Measurements from ENCODE around the gene COL5A1. TPM values are rescaled to one million over a fixed set of nuclear protein-coding genes. Genes with fewer than 3 reads are reported as not detected.

Gene COL5A1
- total RNA-seq, 2 experiments from 2014 or later: 0.09 to 0.16 TPM

GRCh38 chr9:134793288-134794188 lies 151.9 kb downstream of the COL5A1 start:
- Mint-ChIP-seq H3K4me3 (no peak overlapping the region), H3K27me3 (peaks cover 3% of the 10 kb centered on the region), H3K9me3 (ENCODE audit: low read depth) (no peaks in the 10 kb centered on the region), H3K4me1 (no peaks in the 10 kb centered on the region), H3K36me3 (no peaks in the 10 kb centered on the region), H3K27ac (no peak overlapping the region)
- ATAC-seq (no peak), DNase-seq (no peak)
- CTCF ChIA-PET: no interaction called here

GRCh38 chr9:134794663-134795370 lies 153.2 kb downstream of the COL5A1 start:
- Mint-ChIP-seq H3K36me3 (no peaks in the 10 kb centered on the region), H3K9me3 (ENCODE audit: low read depth) (no peaks in the 10 kb centered on the region), H3K27me3 (peaks cover 3% of the 10 kb centered on the region), H3K4me1 (no peaks in the 10 kb centered on the region), H3K27ac (no peak overlapping the region), H3K4me3 (no peak overlapping the region)
- DNase-seq (no peak), ATAC-seq (no peak)
- CTCF ChIA-PET: interaction anchor here (0.6 to 0.8 kb wide), 2 partner anchors 618 to 659 kb away, joined by 3 read pairs; partner anchors contain the start of gene WDR5

- Mint-ChIP-seq H3K36me3 (no peaks in the 10 kb centered on the region), H3K4me3 (no peak overlapping the region), H3K9me3 (ENCODE audit: low read depth) (no peaks in the 10 kb centered on the region), H3K4me1 (no peaks in the 10 kb centered on the region), H3K27ac (no peak overlapping the region), H3K27me3 (peaks cover 3% of the 10 kb centered on the region)
- DNase-seq (no peak), ATAC-seq (no peak)
- CTCF ChIA-PET: no interaction called here
Observed at GRCh38 chr9:134795446-134795845, 153.8 kb downstream of the COL5A1 start.

- CTCF ChIA-PET: no interaction called here
- no peaks in the 10 kb centered on the region for H3K9me3 Mint-ChIP-seq (ENCODE audit: low read depth)
Observed at GRCh38 chr9:134796882-134797281, 155.3 kb downstream of the COL5A1 start.

GRCh38 chr9:134800791-134801339 lies 159.3 kb downstream of the COL5A1 start:
- DNase-seq (no peak), ATAC-seq (no peak)
- no peaks in the 10 kb centered on the region for H3K27me3 Mint-ChIP-seq
- H3K36me3 Mint-ChIP-seq: no peaks in the 10 kb centered on the region
- H3K27ac Mint-ChIP-seq: no peak overlapping the region
- H3K4me1 Mint-ChIP-seq: no peaks in the 10 kb centered on the region
- CTCF ChIA-PET: no interaction called here
- no peaks in the 10 kb centered on the region for H3K9me3 Mint-ChIP-seq (ENCODE audit: low read depth)
- no peak overlapping the region for H3K4me3 Mint-ChIP-seq

More at GRCh38 chr9:134796882-134797281, 155.3 kb downstream of the COL5A1 start:
- Mint-ChIP-seq H3K36me3 (no peaks in the 10 kb centered on the region), H3K27me3 (peaks cover 3% of the 10 kb centered on the region), H3K4me3 (no peak overlapping the region), H3K27ac (no peak overlapping the region), H3K4me1 (no peaks in the 10 kb centered on the region)
- DNase-seq: no peak
- ATAC-seq: no peak

- ATAC-seq: no peak
- H3K4me1 Mint-ChIP-seq: no peaks in the 10 kb centered on the region
Observed at GRCh38 chr9:134802216-134802795, 160.7 kb downstream of the COL5A1 start.

GRCh38 chr9:134804871-134805270 lies 163.3 kb downstream of the COL5A1 start:
- CTCF ChIA-PET: no interaction called here
- H3K9me3 Mint-ChIP-seq (ENCODE audit: low read depth): no peaks in the 10 kb centered on the region
- DNase-seq (no peak), ATAC-seq (no peak)
- no peaks in the 10 kb centered on the region for H3K4me1 Mint-ChIP-seq
- H3K27me3 Mint-ChIP-seq: no peaks in the 10 kb centered on the region
- no peak overlapping the region for H3K27ac Mint-ChIP-seq
- no peak overlapping the region for H3K4me3 Mint-ChIP-seq
- H3K36me3 Mint-ChIP-seq: no peaks in the 10 kb centered on the region

More at GRCh38 chr9:134802216-134802795, 160.7 kb downstream of the COL5A1 start:
- no peak overlapping the region for H3K4me3 Mint-ChIP-seq
- no peak overlapping the region for H3K27ac Mint-ChIP-seq
- no peaks in the 10 kb centered on the region for H3K9me3 Mint-ChIP-seq (ENCODE audit: low read depth)
- CTCF ChIA-PET: no interaction called here
- no peak for DNase-seq
- H3K36me3 Mint-ChIP-seq: no peaks in the 10 kb centered on the region
- no peaks in the 10 kb centered on the region for H3K27me3 Mint-ChIP-seq

GRCh38 chr9:134807716-134808446 lies 166.3 kb downstream of the COL5A1 start:
- no peaks in the 10 kb centered on the region for H3K36me3 Mint-ChIP-seq
- CTCF ChIA-PET: no interaction called here
- no peaks in the 10 kb centered on the region for H3K9me3 Mint-ChIP-seq (ENCODE audit: low read depth)
- H3K27me3 Mint-ChIP-seq: no peaks in the 10 kb centered on the region
- ATAC-seq (no peak), DNase-seq (no peak)
- no peak overlapping the region for H3K4me3 Mint-ChIP-seq
- no peaks in the 10 kb centered on the region for H3K4me1 Mint-ChIP-seq
- H3K27ac Mint-ChIP-seq: no peak overlapping the region

- H3K4me1 Mint-ChIP-seq: no peaks in the 10 kb centered on the region
- H3K9me3 Mint-ChIP-seq (ENCODE audit: low read depth): no peaks in the 10 kb centered on the region
- no peak overlapping the region for H3K27ac Mint-ChIP-seq
- no peaks in the 10 kb centered on the region for H3K27me3 Mint-ChIP-seq
- DNase-seq (no peak), ATAC-seq (no peak)
- CTCF ChIA-PET: no interaction called here
- no peak overlapping the region for H3K4me3 Mint-ChIP-seq
- no peaks in the 10 kb centered on the region for H3K36me3 Mint-ChIP-seq
Observed at GRCh38 chr9:134808447-134808792, 166.8 kb downstream of the COL5A1 start.

- Mint-ChIP-seq H3K27ac (no peak overlapping the region), H3K9me3 (ENCODE audit: low read depth) (no peaks in the 10 kb centered on the region), H3K27me3 (no peaks in the 10 kb centered on the region), H3K36me3 (no peaks in the 10 kb centered on the region), H3K4me1 (no peaks in the 10 kb centered on the region), H3K4me3 (no peak overlapping the region)
- DNase-seq (no peak), ATAC-seq (no peak)
- CTCF ChIA-PET: no interaction called here
Observed at GRCh38 chr9:134809292-134809691, 167.7 kb downstream of the COL5A1 start.

- Mint-ChIP-seq H3K36me3 (no peaks in the 10 kb centered on the region), H3K27me3 (no peaks in the 10 kb centered on the region)
- no peak for ATAC-seq
Observed at GRCh38 chr9:134809826-134810225, 168.2 kb downstream of the COL5A1 start.

GRCh38 chr9:134811079-134811672 lies 169.6 kb downstream of the COL5A1 start:
- CTCF ChIA-PET: no interaction called here
- Mint-ChIP-seq H3K4me1 (no peaks in the 10 kb centered on the region), H3K27ac (no peak overlapping the region), H3K27me3 (no peaks in the 10 kb centered on the region), H3K4me3 (no peak overlapping the region), H3K36me3 (no peaks in the 10 kb centered on the region), H3K9me3 (ENCODE audit: low read depth) (no peaks in the 10 kb centered on the region)
- DNase-seq: no peak
- ATAC-seq: no peak

More at GRCh38 chr9:134809826-134810225, 168.2 kb downstream of the COL5A1 start:
- Mint-ChIP-seq H3K4me3 (no peak overlapping the region), H3K27ac (no peak overlapping the region), H3K4me1 (no peaks in the 10 kb centered on the region), H3K9me3 (ENCODE audit: low read depth) (no peaks in the 10 kb centered on the region)
- DNase-seq: no peak
- CTCF ChIA-PET: no interaction called here
